Measurements from ENCODE around the gene ABTB2.

DNA sequence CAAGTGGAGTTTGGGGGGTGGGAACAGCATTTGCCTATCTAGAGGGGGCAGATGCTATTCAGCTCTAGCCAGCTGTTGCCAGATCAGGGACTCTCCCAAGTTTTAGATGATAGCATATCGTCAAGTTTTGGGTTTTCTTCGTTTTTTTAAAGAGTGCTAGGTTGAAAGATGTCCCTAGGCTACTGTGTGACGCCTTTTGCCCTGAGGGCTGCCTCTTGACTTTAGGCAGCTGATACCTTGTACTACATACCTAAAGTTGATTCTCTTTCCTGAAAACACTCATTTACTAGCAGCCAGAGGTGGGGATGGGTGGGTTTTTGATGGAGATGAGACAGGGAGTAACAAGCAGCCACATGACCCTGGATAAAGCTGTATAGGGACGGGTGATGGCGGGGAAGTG is 87.1 kb downstream of the ABTB2 start:
- TF ChIP-seq, protein P1, sequence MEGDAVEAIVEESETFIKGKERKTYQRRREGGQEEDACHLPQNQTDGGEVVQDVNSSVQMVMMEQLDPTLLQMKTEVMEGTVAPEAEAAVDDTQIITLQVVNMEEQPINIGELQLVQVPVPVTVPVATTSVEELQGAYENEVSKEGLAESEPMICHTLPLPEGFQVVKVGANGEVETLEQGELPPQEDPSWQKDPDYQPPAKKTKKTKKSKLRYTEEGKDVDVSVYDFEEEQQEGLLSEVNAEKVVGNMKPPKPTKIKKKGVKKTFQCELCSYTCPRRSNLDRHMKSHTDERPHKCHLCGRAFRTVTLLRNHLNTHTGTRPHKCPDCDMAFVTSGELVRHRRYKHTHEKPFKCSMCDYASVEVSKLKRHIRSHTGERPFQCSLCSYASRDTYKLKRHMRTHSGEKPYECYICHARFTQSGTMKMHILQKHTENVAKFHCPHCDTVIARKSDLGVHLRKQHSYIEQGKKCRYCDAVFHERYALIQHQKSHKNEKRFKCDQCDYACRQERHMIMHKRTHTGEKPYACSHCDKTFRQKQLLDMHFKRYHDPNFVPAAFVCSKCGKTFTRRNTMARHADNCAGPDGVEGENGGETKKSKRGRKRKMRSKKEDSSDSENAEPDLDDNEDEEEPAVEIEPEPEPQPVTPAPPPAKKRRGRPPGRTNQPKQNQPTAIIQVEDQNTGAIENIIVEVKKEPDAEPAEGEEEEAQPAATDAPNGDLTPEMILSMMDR (IDR thresholded peaks at IDR 0.05; ENCODE audit: borderline replicate concordance, extremely low read depth, low read length, poor library complexity, severe bottlenecking): no peak
- TF ChIP-seq EZH2 (IDR thresholded peaks at IDR 0.05; ENCODE audit: borderline replicate concordance, low read depth, low read length, severe bottlenecking): no peak

All from DND-41 (cell line).